ENCODE data around the gene PAQR9.

GRCh38 chr3:142962520-142963233 lies 797 bp downstream of the PAQR9 start:
- TF ChIP-seq CTCF (IDR thresholded peaks at IDR 0.05 in 2 of 3, conservative IDR thresholded peaks at IDR 0.05 in 1 of 3; ENCODE audit: borderline replicate concordance in 1 of 3, insufficient read depth in 1 of 3, low read depth in 2 of 3, low read length in 2 of 3): no peak
- TF ChIP-seq POLR2AphosphoS5 (IDR thresholded peaks at IDR 0.05; ENCODE audit: low read depth, low read length): no peak
- TF ChIP-seq CEBPB (IDR thresholded peaks at IDR 0.05; ENCODE audit: low read depth): no peak
- no peak for TF ChIP-seq FOSL1 (IDR thresholded peaks at IDR 0.05; ENCODE audit: low read depth)
- TF ChIP-seq JUND (IDR thresholded peaks at IDR 0.05): no peak
- no peak for TF ChIP-seq POLR2A (IDR thresholded peaks at IDR 0.05; ENCODE audit: borderline replicate concordance, extremely low read depth, insufficient read depth, insufficient read length)
- no peak for TF ChIP-seq SRF (IDR thresholded peaks at IDR 0.05; ENCODE audit: low read depth)
